D341Med (cell line): ENCODE data around the gene RAD51AP1.
"Not testable (repeated sequence)": the region's sequence is repeated elsewhere in the genome, so short reads cannot be mapped to it uniquely, and the experiment has no call there.

Experiments used
- DNase-seq: peaks from one replicate; pipeline ENCODE4 v3.0.0; 2012; ENCODE audit warnings: low spot score

RAD51AP1 gene, protein sequence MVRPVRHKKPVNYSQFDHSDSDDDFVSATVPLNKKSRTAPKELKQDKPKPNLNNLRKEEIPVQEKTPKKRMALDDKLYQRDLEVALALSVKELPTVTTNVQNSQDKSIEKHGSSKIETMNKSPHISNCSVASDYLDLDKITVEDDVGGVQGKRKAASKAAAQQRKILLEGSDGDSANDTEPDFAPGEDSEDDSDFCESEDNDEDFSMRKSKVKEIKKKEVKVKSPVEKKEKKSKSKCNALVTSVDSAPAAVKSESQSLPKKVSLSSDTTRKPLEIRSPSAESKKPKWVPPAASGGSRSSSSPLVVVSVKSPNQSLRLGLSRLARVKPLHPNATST

DNA sequence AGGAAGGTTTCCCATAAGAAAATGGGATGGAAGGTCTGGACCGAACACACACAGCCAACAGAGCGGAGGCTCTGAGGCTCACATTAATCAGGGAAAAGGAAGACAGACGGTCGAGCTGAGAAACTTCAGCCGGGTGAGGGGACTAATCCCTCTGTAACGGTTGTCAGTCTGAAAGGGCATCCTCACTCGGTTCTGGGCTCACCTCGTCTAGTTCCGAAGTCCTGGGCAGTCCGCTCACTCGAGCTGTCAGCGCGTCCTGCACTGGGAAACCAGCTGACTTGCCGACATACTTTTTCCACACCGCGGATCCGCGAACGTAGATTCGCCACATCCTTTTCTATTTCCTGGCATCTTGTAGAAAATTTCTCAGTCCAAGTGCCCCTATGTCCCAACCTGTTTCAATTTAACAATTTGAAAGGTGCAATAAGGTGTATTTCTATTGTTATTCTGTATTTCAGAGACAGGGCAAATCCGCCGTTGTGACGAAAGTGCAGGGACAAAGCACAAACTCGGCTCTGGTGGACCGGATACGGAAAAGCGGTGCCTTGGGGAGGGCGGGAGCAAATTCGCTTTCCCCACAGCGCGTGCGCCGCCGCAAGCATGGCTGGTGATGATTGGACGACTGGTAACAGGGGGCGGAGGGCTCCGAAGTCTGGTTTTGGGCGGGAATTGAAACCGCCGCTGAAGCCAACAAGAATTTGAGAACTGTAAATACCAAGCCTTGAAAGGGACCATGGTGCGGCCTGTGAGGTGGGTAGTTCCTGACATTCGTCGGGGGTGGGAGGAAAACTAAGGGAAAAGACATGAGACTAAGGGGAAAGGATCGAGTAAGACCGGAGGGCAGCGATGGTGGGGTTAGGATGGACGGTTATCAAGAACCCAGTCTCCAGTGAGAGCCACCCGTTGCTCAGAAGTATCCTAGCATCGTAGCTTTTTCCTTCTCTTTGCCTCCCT lies at the start of gene RAD51AP1:
RAD51AP1 (plus strand) TSS at position 684 of the 954 bp plus-strand sequence; CDS start at position 734, 50 bp downstream.
- peak; percentile 98 for DNase-seq

DNA sequence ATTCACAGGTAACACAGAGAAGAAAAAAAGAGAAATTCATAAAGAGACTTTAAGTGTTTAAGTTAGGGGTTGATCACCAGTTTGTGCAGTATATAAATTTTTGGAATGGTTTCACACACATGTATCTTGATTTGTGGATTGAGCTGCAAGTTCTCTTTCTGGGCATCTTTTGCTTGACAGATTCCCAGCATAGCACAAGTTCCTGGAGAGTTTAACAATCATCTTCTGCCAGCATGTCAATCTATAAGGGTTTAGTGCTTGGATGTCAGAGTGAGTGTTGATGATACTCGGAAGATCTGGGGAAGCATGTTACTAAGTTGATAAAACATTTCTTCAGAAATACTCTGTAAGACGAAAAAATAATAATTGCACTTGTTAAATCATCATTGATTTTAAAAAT lies 49.1 kb upstream of the RAD51AP1 start:
- DNase-seq = no peak

- DNase-seq = no peak
Measured at GRCh38 chr12:4490973-4491372, 47.7 kb upstream of the RAD51AP1 start.

DNA sequence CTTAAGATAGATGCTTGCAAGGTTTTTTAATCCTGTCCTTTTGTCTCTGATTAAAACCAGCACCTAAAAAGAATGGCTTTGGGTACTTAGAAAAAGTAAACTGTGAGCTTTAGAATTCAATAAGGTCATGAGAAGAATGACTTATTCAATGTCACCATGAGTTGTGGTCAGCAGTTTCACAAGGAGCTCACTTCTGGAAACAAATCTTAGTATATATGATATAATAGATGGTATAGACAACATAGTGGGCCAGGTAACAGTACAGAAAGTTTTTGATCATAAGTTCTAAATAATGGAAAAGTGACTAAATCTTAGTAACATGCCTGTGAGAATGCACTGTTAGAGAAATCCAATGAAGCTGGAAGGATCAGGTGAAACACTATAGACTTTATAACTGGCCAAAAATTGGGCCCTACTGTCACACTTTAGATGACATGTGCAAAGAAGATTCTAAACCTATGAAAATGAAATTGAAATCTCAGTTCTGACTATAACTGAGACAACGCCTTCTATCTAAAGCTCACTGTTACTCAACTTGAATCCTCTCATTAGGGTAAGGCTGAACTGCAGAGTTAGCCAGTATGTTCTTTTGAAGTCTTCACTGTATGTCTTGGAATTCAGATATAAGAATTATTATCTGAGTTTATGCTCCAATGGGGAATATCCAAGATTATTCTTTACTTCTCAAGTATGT lies 42.4 kb upstream of the RAD51AP1 start:
- DNase-seq = no peak

DNA sequence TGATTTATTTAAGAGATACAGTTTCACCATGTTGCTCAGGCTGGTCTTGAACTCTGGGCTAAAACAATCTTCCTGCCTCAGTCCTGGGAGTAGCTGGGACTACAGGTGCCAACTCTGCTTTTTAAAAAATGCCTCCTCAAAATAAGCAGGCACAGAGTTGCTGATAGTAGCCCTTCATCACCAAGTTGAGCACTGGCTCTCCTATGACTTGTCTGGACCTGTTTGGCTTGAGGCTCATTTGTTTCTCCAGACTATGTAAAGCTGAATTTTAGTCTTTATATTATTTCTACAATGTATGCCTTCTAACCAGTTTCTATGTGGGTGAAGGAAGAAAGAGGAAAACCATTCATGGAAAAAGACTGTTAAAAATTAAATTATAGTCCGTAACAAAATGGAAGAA lies 39.5 kb upstream of the RAD51AP1 start:
- no peak for DNase-seq

DNA sequence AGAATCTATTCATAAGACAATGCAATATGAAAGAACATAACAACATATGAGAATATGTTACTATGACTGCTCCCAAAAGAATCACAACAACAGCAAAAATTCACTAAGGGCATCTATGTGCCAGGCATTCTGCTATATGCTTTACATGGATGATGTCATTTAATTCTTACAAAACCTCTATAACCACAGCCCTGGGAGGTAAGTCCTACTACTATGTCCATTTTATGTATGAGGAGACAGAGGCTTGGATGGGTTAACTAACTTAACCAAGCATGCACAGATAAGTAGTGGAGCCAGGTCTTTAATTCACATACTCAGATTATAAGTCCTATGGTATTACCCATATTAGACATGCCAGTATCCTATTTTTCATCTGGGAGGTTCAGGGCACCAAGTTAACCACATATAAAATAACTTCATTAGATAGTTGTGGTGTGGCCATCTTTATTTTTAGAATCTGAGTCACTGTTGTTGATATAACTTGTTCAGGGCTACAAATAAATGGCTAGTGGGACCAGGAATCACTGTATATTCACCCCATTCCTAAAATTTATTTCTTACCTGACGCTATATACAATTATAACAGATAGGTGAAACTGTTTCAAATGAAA lies 33.2 kb upstream of the RAD51AP1 start:
- no peak for DNase-seq

DNA sequence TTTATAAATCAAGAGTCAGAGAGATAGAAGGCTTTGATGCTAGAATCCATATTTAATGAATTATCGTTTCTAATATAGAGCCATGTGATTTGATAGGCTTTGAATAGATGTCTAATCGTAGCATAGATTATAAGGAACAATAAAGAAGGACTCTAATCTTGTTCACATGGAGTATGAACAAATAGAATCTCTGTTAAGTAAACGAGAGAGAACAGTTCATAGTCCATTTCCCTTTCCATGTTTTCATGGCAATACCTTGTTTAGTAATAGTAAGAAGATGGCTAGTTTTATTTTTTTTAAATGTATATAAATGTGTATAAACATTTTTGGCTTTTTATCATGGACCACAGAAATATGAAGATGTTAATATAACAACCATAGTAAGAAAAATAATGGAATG lies 32.3 kb upstream of the RAD51AP1 start:
- DNase-seq = no peak

GRCh38 chr12:4506870-4507269 lies 31.8 kb upstream of the RAD51AP1 start:
- DNase-seq = no peak

- DNase-seq = not testable (repeated sequence)
Measured at GRCh38 chr12:4508503-4508902, 30.2 kb upstream of the RAD51AP1 start.

GRCh38 chr12:4509269-4509668 lies 29.4 kb upstream of the RAD51AP1 start:
- DNase-seq = not testable (repeated sequence)

- DNase-seq = no peak
Measured at GRCh38 chr12:4518106-4518728, 20.5 kb upstream of the RAD51AP1 start.

DNA sequence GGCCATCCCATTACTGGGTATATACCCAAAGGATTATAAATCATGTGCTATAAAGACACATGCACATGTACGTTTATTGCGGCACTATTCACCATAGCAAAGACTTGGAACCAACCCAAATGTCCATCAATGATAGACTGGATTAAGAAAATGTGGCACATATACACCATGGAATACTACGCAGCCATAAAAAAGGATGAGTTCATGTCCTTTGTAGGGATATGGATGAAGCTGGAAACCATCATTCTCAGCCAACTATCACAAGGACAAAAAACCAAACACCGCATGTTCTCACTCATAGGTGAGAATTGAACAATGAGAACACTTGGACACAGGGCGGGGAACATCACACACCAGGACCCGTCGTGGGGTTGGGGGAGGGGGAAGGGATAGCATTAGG lies 15.2 kb upstream of the RAD51AP1 start:
- DNase-seq = not testable (repeated sequence)

GRCh38 chr12:4526923-4527546 lies 11.7 kb upstream of the RAD51AP1 start:
- DNase-seq = no peak

DNA sequence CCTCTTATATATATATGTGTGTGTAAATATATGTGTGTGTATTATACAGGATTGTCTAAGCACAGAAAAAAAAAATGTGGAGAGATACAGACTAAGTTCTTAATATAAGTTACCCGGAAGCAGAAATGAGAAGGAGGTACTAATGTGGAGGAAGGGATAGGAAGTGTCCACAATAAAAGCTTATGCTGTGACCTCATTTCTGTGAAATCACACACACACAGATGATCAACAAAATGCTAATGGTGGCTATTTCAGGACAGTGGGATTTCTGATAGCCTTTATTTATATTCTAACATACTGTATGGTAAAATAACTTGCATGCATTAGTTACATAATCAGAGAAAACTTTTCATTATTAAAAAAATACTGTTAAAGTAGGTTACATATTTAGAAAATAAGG lies 8.5 kb upstream of the RAD51AP1 start:
- no peak for DNase-seq

- DNase-seq = no peak
Measured at GRCh38 chr12:4530982-4531586, 7.6 kb upstream of the RAD51AP1 start.

DNA sequence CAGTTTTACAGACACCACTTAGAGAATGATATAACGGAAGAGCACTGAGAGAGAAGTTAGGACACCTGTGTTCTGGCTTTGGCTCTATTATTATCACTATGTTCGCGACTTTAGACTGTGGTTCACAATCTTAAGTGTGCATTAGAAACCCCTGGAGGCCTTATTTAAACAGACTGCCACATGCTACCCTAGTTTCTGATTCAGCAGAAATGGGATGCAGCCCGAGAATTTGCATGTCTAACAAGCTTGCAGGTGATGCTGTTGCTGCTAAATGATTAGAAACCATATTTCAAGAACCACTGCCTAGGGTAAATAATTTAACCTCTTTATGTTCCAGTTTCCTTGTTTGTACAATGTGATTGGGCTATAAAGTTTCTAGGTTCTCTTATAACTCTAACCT lies 3.6 kb upstream of the RAD51AP1 start:
- no peak for DNase-seq

DNA sequence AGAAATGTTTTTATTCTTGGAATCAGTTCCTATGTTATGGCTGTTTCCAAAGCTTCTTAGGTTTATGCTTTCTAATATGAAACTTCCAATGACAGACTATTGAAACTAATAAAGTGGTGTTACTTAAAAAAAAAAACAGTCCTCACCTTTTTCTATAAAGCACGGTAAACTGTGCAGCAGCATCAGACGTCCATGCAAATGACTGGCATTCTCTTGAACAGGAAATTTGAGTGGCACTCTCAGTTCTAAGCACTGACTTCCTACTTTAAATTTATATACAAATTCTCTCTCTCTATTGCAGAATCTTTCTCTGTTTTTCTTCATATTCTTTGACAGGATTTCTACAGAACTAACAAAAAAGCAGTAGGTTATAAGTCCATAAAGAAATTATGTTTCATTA lies 2.8 kb upstream of the RAD51AP1 start:
- no peak for DNase-seq

DNA sequence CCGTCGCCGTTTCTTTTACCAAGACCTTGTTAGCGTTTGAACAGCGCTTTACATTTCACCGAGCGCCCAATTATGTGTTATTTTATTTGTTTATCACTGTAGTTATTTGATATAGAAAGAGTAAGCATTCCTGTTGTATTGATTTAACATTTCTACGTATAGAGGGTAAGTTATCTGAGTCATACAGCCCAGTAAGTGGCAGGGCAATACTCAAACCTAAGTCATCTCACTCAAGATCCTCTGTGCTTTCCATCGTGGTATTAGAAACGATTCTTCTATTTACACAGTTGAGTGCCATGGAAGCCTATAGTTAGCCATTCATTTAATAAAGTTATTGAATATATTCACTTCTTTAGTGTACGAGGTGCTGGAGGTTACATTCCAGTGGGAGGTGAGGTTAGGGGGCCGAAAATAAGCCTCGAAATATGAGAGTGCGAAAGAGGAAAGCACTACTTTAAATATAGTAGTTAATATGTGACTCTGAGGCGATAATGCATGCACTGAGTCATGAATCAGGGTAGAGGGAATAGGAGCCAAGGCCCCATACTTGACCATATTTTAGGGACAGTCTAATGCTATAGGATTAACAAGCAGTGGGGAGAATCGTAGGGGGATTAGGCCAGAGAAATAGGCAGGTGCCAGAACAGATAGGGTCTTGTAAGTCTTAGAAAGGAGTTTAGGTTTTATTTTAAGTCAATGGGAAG lies 629 bp downstream of the RAD51AP1 start:
- no peak for DNase-seq

GRCh38 chr12:4540170-4540569 lies 1.5 kb downstream of the RAD51AP1 start:
- no peak for DNase-seq

DNA sequence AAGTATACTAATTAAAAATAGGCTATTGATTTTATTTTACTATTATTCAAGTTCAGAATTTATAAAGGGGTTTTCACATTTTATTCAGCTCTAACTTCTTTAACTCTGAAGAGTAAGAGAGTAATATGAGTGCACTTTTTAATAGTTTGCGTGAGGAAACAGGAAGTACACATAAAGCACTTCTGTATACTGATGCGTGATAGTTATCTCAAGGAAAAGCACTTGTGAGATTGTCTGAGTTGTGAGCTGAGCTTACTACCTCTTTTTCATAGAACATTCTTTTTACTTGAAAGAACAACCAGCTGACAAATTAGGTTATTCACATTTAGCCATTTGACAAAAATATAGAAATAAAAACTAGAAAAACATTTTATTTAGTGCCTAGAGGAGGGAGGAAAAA lies 1.9 kb downstream of the RAD51AP1 start:
- no peak for DNase-seq
